ENCODE measurements around the gene C1orf115.
"Not testable (repeated sequence)": the region's sequence is repeated elsewhere in the genome, so short reads cannot be mapped to it uniquely, and the experiment has no call there.

C1orf115 gene

DNA sequence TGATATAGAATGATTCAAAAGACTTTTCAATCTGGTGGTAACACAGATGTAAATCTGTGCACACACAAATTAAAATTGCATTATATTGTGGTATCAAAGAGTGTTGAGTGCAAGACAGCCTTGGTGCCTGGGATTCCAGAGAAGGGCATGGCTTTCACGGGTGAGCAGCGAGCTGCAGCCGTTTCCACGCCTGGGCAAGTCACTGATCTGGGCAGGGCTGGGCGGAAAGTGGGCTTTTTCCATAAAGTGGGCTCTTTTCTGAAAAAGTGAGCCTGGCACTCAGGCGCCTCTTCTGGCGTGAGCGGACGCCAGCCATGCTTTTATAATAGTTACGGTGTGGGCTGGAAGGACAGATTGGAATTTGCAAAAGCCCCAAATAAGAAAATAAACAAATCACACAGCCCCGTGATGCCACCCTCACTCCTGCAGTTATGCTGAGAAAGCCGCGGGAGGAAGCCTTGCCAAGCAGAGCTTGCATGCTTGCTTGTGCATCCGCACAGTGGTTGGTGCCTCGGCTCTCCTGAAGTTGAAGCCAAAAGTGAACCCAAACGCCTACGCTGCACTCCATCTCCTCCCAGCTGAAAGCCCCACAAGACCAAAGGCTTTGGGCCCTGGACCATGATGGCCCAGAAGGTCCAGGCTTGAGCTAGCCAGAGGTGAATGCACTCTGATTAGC is 7.1 kb upstream of the C1orf115 start:
- Histone ChIP-seq H3K36me3 (ENCODE audit: insufficient read depth) (no peaks in the 10 kb centered on the region), H2AFZ (ENCODE audit: low read depth) (no peak overlapping the region), H3K4me2 (no peak overlapping the region), H4K20me1 (ENCODE audit: insufficient read depth) (no peaks in the 10 kb centered on the region), H3K9ac (no peak overlapping the region), H3K27ac (no peak overlapping the region), H3K79me2 (ENCODE audit: insufficient read depth, low read depth) (no peaks in the 10 kb centered on the region), H3K4me1 (ENCODE audit: low read depth, poor library complexity, severe bottlenecking) (no peaks in the 10 kb centered on the region), H3K4me3 (IDR thresholded peaks at IDR 0.05; ENCODE audit: insufficient read depth, low read depth, low read length) (no peak overlapping the region), H3K27me3 (ENCODE audit: insufficient read depth, low read depth) (no peaks in the 10 kb centered on the region)
- TF ChIP-seq, protein P1, sequence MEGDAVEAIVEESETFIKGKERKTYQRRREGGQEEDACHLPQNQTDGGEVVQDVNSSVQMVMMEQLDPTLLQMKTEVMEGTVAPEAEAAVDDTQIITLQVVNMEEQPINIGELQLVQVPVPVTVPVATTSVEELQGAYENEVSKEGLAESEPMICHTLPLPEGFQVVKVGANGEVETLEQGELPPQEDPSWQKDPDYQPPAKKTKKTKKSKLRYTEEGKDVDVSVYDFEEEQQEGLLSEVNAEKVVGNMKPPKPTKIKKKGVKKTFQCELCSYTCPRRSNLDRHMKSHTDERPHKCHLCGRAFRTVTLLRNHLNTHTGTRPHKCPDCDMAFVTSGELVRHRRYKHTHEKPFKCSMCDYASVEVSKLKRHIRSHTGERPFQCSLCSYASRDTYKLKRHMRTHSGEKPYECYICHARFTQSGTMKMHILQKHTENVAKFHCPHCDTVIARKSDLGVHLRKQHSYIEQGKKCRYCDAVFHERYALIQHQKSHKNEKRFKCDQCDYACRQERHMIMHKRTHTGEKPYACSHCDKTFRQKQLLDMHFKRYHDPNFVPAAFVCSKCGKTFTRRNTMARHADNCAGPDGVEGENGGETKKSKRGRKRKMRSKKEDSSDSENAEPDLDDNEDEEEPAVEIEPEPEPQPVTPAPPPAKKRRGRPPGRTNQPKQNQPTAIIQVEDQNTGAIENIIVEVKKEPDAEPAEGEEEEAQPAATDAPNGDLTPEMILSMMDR (conservative IDR thresholded peaks at IDR 0.05; ENCODE audit: low read depth, low read length), result no peak

DNA sequence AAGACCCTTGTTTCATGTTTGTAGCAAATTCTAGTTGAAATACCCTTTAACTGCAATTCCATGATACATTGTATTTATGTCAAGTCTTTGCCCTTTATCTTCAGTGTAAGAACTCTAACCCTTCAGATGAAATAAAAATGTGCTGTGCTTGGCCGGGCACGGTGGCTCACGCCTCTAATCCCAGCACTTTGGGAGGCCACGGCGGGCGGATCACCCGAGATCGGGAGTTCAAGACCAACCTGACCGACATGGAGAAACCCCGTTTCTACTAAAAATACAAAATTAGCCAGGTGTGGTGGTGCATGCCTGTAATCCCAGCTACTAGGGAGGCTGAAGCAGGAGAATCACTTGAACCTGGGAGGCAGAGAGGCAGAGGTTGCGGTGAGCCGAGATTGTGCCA is 6.4 kb upstream of the C1orf115 start:
- H3K4me2 ChIP-seq; H3K9ac ChIP-seq; H2AFZ ChIP-seq (ENCODE audit: low read depth); H3K36me3 ChIP-seq (ENCODE audit: insufficient read depth); H3K27ac ChIP-seq; H3K4me3 ChIP-seq (IDR thresholded peaks at IDR 0.05; ENCODE audit: insufficient read depth, low read depth, low read length); H3K4me1 ChIP-seq (ENCODE audit: low read depth, poor library complexity, severe bottlenecking); H3K79me2 ChIP-seq (ENCODE audit: insufficient read depth, low read depth); H3K27me3 ChIP-seq (ENCODE audit: insufficient read depth, low read depth); H4K20me1 ChIP-seq (ENCODE audit: insufficient read depth): not testable (repeated sequence)

DNA sequence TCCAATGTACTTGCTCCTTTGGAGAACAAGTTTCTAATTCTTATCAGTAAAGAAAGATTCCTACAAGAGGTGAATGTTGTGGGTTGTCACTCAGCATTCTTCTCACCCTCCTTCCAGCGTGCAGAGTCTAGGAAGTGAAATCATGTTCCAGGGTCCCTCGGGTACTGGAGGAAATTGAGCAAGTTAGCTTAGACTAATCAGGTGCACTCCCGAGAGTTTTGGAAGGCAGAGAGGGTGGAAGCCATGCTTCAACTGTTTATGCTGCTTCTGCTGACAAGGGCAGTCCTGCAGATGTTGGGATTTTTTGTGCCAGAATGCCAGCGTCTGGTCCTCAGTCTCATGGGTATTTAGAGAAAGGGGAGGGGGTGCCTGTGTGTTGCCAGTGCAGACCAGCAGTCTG is 5.3 kb upstream of the C1orf115 start:
- H3K27ac ChIP-seq, result no peak overlapping the region
- no peaks in the 10 kb centered on the region for H3K27me3 ChIP-seq (ENCODE audit: insufficient read depth, low read depth)
- no peak overlapping the region for H2AFZ ChIP-seq (ENCODE audit: low read depth)
- no peak overlapping the region for H3K4me2 ChIP-seq
- no peaks in the 10 kb centered on the region for H3K79me2 ChIP-seq (ENCODE audit: insufficient read depth, low read depth)
- no peak overlapping the region for H3K4me3 ChIP-seq (IDR thresholded peaks at IDR 0.05; ENCODE audit: insufficient read depth, low read depth, low read length)
- H3K36me3 ChIP-seq (ENCODE audit: insufficient read depth), result no peaks in the 10 kb centered on the region
- no peaks in the 10 kb centered on the region for H3K4me1 ChIP-seq (ENCODE audit: low read depth, poor library complexity, severe bottlenecking)
- H3K9ac ChIP-seq, result no peak overlapping the region
- TF ChIP-seq, protein P1 (conservative IDR thresholded peaks at IDR 0.05; ENCODE audit: low read depth, low read length), result no peak
- H4K20me1 ChIP-seq (ENCODE audit: insufficient read depth), result no peaks in the 10 kb centered on the region

DNA sequence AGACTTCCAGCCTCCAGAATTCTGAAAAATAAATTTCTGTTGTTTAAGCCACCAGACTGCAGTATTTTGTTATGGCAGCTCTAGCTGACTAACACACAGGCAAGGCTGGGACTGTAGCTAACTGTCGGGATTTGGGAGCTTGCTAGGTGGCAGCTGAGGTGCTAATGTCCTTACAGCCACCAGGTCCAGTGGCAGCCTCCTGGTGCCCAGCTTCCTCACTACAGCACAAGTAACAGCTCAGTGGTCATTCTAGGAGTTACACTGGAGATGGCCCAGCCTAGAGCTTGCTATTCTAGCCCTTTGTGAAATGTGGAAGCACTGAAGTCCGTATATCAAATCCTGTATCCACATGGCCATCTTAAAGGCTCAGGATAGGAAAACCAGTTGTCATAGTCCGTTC is 4.3 kb upstream of the C1orf115 start:
- H2AFZ ChIP-seq (ENCODE audit: low read depth), result no peak overlapping the region
- no peak overlapping the region for H3K4me3 ChIP-seq (IDR thresholded peaks at IDR 0.05; ENCODE audit: insufficient read depth, low read depth, low read length)
- no peaks in the 10 kb centered on the region for H4K20me1 ChIP-seq (ENCODE audit: insufficient read depth)
- H3K36me3 ChIP-seq (ENCODE audit: insufficient read depth), result no peaks in the 10 kb centered on the region
- H3K4me2 ChIP-seq, result no peak overlapping the region
- no peak overlapping the region for H3K9ac ChIP-seq
- H3K4me1 ChIP-seq (ENCODE audit: low read depth, poor library complexity, severe bottlenecking), result no peaks in the 10 kb centered on the region
- no peaks in the 10 kb centered on the region for H3K27me3 ChIP-seq (ENCODE audit: insufficient read depth, low read depth)
- no peaks in the 10 kb centered on the region for H3K79me2 ChIP-seq (ENCODE audit: insufficient read depth, low read depth)
- TF ChIP-seq, protein P1 (conservative IDR thresholded peaks at IDR 0.05; ENCODE audit: low read depth, low read length), result no peak
- no peak overlapping the region for H3K27ac ChIP-seq

DNA sequence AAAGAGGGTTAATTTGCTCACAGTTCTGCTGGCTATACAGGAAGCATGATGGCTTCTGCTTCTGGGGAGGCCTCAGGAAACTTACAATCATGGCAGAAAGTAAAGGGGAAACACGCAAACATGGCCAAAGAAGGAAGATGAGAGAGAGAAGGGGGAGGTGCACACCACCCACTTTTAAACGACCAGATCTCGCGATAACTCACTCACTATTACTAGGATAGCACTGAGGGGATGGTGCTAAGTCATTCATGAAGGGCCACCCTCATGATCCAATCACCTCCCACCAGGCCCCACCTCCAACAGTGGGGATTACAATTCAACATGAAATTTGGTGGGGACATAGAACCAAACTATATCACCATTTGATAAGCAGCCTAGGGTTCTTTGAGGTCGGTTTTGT is 2.4 kb upstream of the C1orf115 start:
- TF ChIP-seq, protein P1 (conservative IDR thresholded peaks at IDR 0.05; ENCODE audit: low read depth, low read length), result no peak

More for the DNA sequence above, 2.4 kb upstream of the C1orf115 start:
- H3K27ac ChIP-seq, result no peak overlapping the region
- H3K4me3 ChIP-seq (IDR thresholded peaks at IDR 0.05; ENCODE audit: insufficient read depth, low read depth, low read length), result no peak overlapping the region
- H3K36me3 ChIP-seq (ENCODE audit: insufficient read depth), result no peaks in the 10 kb centered on the region
- H3K9ac ChIP-seq, result no peak overlapping the region
- no peaks in the 10 kb centered on the region for H3K4me1 ChIP-seq (ENCODE audit: low read depth, poor library complexity, severe bottlenecking)
- H3K4me2 ChIP-seq, result no peak overlapping the region
- no peaks in the 10 kb centered on the region for H4K20me1 ChIP-seq (ENCODE audit: insufficient read depth)
- H3K27me3 ChIP-seq (ENCODE audit: insufficient read depth, low read depth), result no peaks in the 10 kb centered on the region
- H2AFZ ChIP-seq (ENCODE audit: low read depth), result no peak overlapping the region
- H3K79me2 ChIP-seq (ENCODE audit: insufficient read depth, low read depth), result no peaks in the 10 kb centered on the region

Measured in KMS-11 (cell line).